Measurements from ENCODE around the gene MAEA.

MAEA gene

DNA sequence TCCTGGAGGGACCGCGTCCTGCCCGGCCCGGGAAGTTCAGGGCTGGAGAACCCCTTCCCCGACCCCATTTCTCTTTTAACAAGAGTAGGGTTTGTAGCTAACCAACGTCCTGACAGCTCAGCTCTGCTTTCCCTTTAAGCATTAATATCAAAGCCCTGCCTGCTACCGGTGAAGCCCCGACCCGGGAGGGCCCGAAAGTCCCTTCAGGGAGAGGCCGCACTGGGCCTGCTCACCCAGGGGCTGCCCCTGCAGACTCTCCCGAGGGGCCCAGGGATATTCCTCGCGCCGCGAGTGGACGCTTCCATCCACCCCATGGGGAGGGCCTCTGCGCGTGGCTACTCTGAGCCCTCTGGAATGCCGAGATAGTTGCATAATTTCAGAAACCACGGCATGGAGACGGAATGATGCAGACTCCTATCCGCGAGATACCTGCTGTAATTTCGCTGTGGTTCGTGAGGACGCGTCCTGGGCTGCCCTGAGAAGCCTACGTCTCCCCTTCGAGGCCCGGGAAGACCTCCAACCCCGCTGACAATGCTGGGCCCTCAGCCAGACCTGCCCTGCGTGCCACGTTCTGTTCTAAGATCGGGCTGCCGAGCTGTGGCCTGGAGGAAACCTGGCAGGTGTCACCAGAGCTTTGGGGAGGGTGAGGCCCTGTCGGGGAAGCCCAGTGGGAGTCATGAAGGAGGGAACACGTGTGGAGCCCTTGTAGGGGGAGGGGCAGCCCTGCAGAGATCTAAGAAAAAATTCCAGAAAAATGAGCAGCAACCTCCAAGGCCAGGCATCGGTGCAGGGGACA lies 39.8 kb upstream of the MAEA start:
- peak; percentile 41 for DNase-seq (ENCODE audit: low read depth)

DNA sequence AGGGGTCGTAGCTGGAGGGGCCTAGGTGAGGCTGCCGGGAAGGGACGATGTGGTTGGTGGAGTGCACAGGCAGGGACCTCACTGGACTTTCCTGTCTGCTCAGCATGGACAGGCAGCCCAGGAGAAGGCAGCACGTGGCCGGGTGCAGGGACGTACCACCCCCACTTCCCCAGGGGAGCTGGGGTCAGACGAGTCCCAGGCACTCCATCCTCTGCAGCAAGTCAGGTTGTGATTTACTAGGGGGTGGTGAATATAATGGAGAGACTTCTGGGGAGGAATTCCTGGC lies 39.2 kb upstream of the MAEA start:
- no peak for DNase-seq (ENCODE audit: low read depth)

DNA sequence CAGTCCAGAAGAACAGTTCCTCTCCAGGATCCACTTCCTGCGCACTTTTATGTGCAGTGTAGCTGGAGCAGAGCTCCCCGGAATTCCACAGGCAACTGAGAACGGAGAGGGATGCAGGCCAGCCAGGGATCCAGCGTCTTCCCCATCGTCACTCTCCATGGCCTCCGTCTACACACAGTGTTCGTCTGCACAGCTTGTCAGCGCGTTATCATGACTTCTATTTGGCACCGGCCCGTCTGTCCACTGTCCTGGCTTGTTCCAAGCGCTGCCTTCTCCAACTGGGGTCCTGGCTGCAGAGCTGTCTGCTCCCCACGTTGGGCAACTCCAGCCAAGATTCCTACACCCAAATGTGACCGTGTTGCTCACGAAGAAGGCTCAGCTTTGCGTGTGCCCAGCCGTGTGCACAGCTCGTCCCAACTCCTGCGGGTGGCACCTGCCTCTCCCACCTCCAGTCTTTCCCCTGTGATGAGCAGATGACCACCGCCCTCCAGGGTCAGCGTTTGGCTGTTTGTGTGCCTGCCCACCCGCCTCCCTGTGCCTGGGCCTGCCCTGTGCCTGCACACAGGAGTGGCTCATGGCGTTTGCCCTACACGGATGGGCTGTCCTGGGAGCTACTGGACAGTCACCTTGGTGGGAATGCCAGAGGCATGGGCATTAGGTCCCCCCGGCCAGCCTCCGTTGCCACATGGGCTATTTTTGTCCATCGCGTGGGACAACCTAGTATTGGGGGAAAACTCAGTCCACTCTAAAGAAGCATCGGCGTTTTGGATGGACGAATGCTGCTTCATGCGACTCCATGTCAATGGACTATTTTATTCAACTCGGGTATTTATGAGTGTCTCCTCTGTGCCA lies 38.5 kb upstream of the MAEA start:
- DNase-seq (ENCODE audit: low read depth) = no peak

DNA sequence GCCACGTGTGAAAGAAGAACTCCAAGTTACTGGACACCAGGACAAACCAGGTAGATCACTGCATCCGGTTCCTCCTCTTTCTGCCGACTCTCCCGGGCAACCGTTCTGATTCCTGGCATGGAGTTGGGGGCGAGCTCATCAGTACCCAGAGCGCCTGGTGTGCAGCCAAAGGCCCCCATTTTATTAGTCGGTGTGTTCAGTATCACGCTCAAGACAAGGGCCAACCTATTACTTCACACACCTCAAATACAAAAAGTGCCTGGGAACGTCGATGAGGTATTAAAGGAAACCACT lies 38.0 kb upstream of the MAEA start:
- DNase-seq (ENCODE audit: low read depth) = no peak

DNA sequence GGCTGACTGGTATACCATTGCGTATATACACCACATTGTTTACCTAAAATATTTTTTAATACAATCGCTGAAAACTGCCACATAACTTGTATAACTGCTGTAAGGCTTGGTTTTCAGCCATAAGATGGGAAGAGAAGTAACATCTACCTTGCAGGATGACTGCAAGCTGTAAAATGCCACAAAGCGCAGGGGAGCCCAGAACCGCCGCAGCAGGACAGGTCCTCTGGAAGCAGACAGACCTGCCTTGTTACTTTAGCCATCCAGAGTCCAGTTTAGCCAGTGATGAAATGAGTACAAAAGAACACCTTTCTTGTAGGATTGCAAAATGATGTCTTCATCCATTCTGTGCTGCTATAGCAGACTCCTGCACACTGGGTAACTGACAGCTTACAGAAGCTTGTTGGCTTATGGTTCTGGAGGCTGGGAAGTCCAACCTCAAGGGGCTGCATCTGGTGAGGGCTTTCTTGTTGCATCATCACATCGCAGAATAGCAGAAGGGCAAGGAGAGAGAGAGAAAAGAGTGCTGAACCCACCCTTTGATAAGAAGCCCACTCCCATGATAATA lies 36.7 kb upstream of the MAEA start:
- no peak for DNase-seq (ENCODE audit: low read depth)

DNA sequence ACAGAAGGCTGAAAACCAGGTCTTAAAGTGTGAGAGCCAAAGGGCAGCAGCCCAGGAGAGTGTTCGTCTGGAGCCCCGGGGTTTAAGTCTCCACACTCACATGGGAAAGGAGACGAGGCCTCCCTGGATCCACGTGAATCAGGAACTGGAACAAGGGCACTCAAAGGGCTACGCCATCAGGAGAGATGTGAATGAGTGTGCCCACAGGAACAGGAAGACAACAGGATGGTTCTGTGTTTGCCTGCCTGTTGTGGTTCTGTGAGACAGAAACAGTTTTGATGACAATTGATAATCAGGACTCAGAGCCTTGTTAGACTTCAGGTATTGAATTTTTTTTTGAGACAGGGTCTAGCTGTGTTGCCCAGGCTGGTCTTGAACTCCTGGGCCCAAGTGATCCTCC lies 35.9 kb upstream of the MAEA start:
- no peak for DNase-seq (ENCODE audit: low read depth)

DNA sequence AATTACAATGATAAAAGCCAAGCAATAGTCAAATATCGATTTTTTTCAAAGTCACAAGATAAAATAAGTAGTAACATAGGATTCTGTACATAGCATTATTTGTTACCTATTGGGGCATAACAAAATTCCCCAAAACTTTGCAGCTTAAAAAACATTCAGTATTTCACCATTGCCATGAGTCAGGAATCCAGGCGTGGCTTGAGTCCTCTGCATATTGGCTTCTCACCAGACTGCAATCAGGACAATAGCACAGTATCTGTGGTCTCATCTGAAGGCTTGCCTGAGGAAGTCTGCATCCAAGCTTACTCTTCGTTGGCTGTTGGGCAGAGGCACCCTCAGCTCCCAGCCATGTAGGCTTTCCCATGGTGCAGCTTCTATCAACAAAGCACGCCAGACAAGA lies 34.5 kb upstream of the MAEA start:
- DNase-seq (ENCODE audit: low read depth) = no peak

DNA sequence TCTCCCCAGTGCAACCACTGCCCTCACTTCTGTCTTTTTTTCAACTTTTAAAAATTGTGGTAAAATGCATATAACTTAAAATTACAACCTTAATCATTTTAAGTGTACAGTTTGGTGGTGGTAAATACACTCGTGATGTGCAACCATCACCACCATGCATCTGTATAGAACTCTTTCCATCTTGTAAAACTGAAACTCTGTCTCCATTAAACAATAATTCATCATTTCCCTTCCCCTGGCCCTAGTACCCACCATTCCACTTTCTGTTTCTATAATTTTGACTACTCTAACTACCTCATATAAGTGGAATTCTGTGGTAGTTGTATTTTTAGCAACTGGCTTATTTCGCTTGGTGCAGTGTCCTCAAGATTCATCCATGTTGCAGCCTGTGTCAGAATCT lies 34.0 kb upstream of the MAEA start:
- DNase-seq (ENCODE audit: low read depth) = no peak

DNA sequence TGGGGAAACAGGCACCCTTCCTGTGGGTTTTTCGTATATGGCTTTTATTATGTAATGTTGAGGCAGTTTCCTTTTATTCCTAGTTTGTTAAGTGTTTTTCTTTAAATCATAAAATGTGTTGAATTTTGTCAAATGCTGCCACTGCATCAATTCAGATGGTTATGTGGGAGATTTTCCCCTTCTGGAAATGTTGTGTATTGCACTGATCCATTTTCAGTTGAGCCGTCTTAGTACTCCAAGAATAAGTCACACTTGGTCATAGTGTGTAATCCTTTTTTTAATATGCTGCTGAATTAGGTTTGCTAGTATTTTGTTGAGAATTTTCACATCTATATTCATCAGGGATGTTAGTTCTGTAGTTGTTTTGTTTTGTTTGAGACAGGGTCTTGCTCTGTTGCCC lies 31.2 kb upstream of the MAEA start:
- no peak for DNase-seq (ENCODE audit: low read depth)

DNA sequence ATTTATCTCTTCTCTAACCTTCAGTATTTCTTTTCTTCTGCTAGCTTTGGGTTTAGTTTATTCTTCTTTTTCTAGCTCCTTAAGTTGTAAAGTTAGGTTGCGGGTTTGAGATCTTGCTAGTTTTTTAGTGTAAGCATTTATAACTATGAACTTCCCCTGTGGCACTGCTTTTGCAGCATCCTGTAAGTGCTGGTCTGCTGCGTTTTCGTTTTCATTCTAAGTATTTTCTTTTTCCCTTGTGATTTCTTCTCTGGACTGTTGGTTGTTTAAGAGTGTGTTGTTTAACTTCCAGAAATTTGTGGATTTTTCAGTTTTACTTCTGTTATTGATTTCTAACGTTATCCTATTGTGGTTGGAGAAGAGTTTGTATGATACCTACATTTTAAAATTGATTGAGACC lies 29.7 kb upstream of the MAEA start:
- DNase-seq (ENCODE audit: low read depth) = no peak

DNA sequence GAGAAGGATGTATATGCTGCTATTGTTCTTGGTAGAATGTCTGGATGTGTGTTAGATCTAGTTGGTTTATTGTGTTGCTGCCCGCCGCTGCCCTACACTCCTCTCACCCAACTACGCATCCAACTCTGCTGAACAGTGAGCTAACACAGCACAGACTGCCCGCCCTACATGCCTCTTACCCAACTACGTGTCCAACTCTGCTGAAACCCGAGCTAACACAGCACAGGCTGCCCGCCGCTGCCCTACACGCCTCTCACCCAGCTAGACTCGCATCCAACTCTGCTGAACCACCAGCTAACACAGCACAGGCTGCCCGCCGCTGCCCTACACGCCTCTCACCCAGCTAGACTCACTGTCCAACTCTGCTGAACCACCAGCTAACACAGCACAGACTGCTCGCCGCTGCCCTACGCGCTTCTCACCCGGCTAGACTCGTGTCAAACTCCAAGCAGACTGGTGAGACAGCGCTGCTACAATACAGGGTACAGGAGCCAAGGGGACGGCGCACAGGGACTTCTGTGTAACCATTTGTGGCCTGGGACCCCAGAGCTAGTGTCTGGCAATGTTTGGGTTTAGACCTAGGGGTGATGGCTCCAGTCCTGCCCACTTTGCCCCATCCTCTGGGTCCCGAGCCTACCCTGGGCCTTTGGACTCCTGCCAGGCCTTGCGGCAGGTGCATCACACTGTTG lies 29.1 kb upstream of the MAEA start:
- no peak for DNase-seq (ENCODE audit: low read depth)

DNA sequence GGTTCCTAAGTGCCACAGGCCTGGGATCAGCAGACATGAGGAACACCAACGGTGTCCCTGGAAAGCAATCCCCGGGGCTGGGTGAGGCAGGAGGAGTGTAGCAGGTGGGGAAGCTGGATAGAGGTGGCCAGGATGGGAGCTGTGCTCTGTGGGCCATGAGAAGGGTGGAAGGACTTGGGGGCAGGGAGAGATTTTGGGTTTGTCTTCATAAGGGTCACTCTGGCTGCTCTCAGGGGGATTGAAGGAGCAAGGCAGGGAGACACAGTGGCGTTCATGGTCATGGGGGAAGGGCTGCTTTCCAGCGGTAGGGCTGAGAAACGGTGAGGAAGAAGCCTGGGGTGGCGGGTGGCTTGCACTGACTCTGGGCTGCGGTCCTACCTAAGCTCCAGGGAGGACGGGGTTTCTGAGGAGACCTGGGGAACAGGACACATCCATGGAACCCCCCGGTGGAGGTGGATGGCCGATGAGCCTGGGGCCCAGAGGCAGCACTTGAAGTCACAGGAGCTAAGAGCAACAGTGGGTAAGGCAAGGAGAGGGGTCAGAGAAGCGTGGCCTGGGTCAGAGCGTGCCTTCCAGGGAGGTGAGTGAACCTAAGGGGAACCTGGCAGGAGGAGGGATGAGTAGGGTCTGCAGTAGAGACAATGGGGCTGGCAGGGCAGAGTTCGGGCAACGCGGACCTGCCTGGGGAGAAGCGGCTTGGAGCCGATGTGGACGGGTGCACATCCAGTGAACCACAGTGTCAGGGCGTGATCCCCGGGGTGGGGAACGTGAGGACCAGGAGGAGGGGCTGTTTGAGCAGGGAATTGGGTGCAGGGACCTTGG lies 28.4 kb upstream of the MAEA start:
- no peak for DNase-seq (ENCODE audit: low read depth)

DNA sequence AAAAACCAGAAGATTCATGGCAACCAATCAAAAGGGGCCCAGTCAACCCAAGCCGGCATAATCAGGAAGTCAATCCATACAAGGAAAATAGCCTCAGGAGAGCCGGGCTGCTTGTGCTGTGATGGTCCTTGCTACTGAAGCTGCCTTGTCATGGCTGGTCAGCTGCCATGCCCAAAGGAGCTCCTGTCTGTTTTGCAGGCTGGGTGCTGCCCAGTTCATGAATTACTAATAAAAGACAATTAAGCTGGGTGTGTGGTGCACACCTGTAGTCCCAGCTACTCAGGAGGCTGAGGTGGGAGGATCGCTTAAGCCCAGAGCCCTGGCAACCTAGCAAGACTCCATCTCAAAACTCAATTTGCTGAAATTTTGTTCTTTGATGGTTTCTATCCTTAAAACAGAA lies 24.7 kb upstream of the MAEA start:
- no peak for DNase-seq (ENCODE audit: low read depth)

DNA sequence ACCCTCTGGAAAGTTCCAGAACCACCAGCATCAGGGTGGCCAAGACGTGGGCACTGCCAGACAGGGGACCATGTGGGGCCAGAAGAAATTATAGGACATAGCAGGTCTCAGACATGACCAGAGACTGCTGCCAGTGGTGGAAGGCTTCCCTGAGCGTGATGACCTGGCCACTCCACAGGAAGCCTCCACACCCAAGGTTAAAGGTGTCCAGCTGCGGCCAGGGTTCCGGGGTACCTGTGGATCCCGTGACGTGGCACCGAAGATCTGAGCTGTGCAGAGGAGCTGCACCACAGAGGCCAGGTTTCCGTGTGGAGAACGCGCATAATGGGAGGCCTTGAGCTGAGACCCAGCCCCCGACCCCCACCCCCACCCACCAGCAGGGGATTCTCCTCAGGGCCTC lies 24.3 kb upstream of the MAEA start:
- DNase-seq (ENCODE audit: low read depth) = no peak

DNA sequence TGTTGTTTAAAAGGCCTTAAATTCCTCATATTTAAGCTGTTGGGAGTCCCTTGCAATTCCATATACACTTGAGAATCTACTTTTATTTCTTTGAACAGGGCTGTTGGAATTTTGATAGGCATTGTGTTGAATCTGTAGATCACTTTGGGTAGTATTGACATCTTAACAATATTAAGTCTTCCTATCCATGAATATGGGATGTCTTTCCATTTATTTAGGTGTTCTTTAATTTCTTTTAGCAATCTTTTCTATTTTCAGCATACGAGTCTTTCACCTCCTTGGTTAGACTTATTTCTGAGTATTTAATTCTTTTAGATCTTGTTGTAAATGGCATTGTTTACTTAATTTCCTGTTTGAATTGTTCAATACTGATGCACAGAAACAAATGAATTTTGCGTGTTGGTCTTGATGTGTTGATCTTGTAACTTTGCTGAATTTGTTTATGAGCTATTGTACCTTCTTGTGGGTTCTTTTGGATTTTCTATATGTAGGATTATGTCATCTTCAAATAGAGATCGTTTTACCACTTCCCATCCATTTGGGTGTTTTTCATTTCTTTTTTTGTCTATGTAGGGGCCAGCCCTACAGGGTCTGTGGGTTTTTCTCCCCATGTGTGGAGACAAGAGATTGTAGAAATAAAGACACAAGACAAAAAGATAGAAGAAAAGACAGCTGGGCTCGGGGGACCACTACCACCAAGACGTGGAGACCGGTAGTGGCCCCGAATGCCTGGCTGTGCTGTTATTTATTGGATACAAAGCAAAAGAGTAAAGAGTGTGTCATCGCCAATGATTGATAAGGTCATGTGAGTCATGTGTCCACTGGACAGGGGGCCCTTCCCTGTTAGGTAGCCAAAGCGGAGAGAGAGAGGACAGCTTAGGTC lies 22.6 kb upstream of the MAEA start:
- DNase-seq (ENCODE audit: low read depth) = no peak

DNA sequence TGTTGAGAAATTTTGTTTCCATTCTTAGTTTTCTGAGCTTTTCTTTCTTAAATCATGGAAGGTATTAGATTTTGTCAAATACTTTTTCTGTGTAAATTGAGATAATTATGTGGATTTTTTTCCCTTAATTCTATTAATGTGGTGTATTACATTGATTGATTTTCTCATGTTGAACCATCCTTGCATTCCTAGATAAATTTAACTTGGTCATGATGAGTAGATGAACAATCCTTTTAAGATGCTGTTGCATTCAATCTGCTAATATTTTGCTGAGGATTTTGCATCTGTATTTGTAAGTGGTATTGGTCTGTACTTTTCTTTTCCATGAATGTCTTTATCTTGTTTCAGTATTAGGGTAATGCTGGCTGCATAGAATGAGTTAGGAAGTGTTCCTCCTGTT lies 20.5 kb upstream of the MAEA start:
- no peak for DNase-seq (ENCODE audit: low read depth)

DNA sequence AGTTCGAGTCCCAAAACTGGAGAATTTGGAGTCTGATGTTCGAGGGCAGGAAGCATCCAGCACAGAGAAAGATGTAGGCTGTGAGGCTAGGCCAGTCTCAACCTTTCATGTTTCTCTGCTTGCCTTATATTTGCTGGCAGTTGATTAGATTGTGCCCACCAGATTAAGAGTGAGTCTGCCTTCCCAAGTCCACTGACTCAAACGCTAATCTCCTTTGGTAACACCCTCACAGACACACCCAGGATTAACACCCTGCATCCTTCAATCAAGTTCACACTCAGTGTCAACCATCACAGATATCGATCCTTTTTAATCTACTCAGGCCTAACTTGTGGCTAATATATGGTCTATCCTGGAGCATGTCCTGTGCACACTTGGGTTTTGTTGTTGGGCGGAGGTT lies 18.0 kb upstream of the MAEA start:
- no peak for DNase-seq (ENCODE audit: low read depth)

DNA sequence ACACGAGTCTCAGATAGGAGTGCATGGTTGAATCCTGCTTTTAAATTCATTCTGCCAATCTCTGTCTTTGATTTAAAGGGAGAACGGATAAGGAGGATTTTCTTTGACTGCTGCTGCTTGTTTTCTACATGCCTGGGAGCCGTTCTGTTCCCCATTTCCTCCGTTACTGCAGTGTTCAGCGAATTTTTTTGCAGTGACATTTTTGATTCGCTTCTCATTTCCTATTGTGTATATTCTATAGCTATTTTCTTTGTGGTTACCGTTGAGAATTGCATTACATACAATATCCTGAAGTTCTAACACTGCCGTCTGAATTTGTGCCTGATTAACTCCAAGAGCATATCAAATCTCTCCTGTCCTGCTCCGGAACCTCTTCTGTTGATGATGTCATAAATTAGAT lies 14.8 kb upstream of the MAEA start:
- no peak for DNase-seq (ENCODE audit: low read depth)

DNA sequence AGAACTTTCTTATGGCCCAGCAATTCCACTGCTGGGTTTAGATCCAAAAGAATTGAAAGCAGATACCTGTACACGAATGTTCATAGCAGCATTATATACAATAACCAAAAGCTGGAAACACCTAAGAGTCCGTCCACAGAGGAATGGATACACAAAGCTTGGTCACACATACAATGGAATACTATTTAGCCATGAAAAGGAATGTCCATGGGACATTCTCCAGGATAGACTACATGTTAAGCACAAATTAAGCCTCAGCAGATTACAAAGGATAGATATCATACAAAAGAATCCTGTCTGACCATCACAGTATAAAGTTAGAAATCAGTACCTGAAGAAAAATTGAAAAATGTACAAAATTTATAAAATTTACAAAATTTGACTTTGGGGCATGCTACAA lies 12.7 kb upstream of the MAEA start:
- no peak for DNase-seq (ENCODE audit: low read depth)

DNA sequence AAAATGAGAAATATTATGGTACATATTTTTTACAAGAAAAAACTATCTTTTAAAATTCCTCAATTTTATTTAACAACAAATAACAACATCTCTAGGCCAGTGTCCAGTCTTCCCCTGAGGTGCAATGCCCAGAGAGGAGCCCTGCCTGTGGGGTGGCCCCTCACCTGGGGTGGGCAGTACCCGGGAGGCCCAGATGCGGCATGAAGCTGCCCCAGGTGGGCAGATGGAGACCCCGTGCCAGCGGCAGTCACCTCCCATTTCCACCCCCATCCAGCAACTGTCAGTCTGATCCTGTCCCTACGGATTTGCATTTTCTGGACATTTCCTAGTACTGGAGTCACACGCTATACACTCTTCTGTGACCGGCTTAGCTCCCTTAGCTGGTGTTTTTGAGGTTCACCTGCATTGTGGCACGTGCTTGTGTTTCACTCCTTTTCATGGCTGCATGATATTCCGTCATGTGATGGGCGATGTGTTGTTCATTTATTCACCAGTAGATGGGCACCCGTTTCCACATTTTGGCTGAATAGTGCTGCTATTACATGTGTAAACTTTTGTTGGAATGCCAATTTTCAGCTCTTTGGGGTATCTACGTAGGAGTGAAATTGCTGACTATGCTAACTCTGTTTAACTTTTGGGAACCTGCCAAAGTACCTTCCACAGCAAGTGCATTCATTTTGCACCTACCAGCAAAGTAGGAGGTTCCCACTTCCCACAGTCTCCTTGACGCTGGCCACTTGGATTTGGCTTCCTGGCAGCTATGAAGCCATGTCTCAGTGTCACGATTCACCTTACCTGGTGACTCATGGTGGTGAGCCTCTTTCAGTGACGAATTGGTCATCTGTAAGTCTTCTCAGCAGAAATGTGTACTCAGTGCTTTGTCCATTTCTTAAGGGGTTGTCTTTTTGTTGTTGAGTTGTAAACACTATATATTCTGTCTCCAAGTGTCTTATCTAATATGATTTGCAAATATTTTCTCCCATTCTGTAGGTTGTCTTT lies 11.7 kb upstream of the MAEA start:
- DNase-seq (ENCODE audit: low read depth) = no peak
